Stomach (tissue), 9 donors: ENCODE data around the gene IRS2. TPM values are rescaled to one million over a fixed set of nuclear protein-coding genes. Genes with fewer than 3 reads are reported as not detected.

ENCODE experiments used
- DNase-seq, 2 donors: peaks; one replicate each; pipeline versions ENCODE4 v3.0.0 to v3.0.0-alpha.2; 2013 to 2019
- H3K27ac ChIP-seq, 5 donors: fragments of 200-600 bp in 4 of 5; sonication (generic) in 4 of 5; one replicate each; pipeline ENCODE4 v1.5.1; 2013 to 2019; ENCODE audit warnings: mild to moderate bottlenecking in 1 of 5, moderate library complexity in 1 of 5
- H3K27me3 ChIP-seq, 3 donors: fragments of 200-600 bp; sonication (generic); one replicate each; pipeline ENCODE4 v1.5.1; 2017 to 2019; ENCODE audit warnings: mixed run types in 1 of 3
- H3K36me3 ChIP-seq, 4 donors: fragments of 200-600 bp; sonication (generic); 1 replicate in 3 of 4; 2 replicates in 1 of 4; pipeline ENCODE4 v1.5.1; 2016 to 2019
- H3K4me1 ChIP-seq, 4 donors: fragments of 200-600 bp; sonication (generic); one replicate each; pipeline ENCODE4 v1.5.1; 2016 to 2019
- H3K4me3 ChIP-seq, 4 donors: fragments of 200-600 bp; sonication (generic) in 3 of 4; one replicate each; pipeline ENCODE4 v1.5.1; 2016 to 2019; ENCODE audit warnings: mild to moderate bottlenecking in 1 of 4
- H3K9me3 ChIP-seq, 4 donors: fragments of 200-600 bp; sonication (generic); one replicate each; pipeline ENCODE4 v1.5.1; 2016 to 2019
- CTCF ChIP-seq, 7 experiments: fragments of 450-650 bp in 4 of 7; fragments of 200-600 bp in 3 of 7; sonication (generic) in 3 of 7; IDR thresholded peaks; one replicate each; pipeline ENCODE4 v1.5.1; 2016 to 2019; ENCODE audit warnings: antibody characterized with exemption in 7 of 7, control low read depth in 2 of 7, mild to moderate bottlenecking in 1 of 7
- EP300 ChIP-seq: sonication (generic); formaldehyde crosslinking; IDR thresholded peaks from one replicate; pipeline ENCODE4 v1.6.1; 2017; ENCODE audit warnings: antibody characterized with exemption
- POLR2A ChIP-seq, 4 donors: fragments of 450-650 bp; IDR thresholded peaks; one replicate each; pipeline ENCODE4 v1.6.1; 2016; ENCODE audit warnings: antibody characterized with exemption in 4 of 4, control low read depth in 2 of 4, mild to moderate bottlenecking in 1 of 4, moderate library complexity in 1 of 4
- POLR2AphosphoS5 ChIP-seq, 3 donors: sonication (generic); formaldehyde crosslinking; IDR thresholded peaks; one replicate each; pipeline ENCODE4 v1.6.1; 2016; ENCODE audit warnings: antibody characterized with exemption in 3 of 3
- WGBS, 5 donors: extraction: QIAGEN DNeasy Blood & Tissue Kit in 3 of 5; methylation state at CpG; one replicate each; pipeline versions ENCODE4 v1.1.5 to v1.1.7; 2013 to 2018; 5-methylcytosine and 5-hydroxymethylcytosine counted together
- intact Hi-C: fragments of 100-400 bp; cut with DNase I; formaldehyde crosslinking; loops from one replicate; pipeline ENCODE4 v1.15.1; 2023; ENCODE audit warnings: low total_unique reads
- polyA plus RNA-seq, 3 donors: library from polyadenylated mRNA; stranded (reverse); fragments of 200-250 nt; gene quantifications; one replicate each; pipeline ENCODE4 v1.2.3, GENCODE V29; 2013
- total RNA-seq, 5 donors: library from RNA; depleted of rRNA; stranded (reverse); fragments of >200 nt; gene quantifications; one replicate each; pipeline versions ENCODE4 v1.1.0 to v1.2.3, GENCODE V29; 2014 to 2016
- donor health status: healthy with polysubstance abuse.
- donor health status: Bipolar disorder and iron deficiency.
- donor health status: healthy.

IRS2 gene
- total and polyA plus RNA-seq, 8 donors = 2.7 to 24.1 (median 11.4) TPM

GRCh38 chr13:109790086-109790485 is 3.7 kb upstream of the IRS2 start:
- peaks cover 7 to 28% (median 14%) of the 10 kb centered on the region in 4 donors for H3K4me1 ChIP-seq
- WGBS, 5 donors = 68 to 88% (median 73%) methylated on average over 1 of the region's 1 CpG
- H3K27ac ChIP-seq = no peak overlapping the region
- no peak for TF ChIP-seq POLR2A (IDR thresholded peaks at IDR 0.05)
- no peaks in the 10 kb centered on the region for H3K9me3 ChIP-seq
- no peak overlapping the region for H3K4me3 ChIP-seq
- intact Hi-C loops = no loop called here
- DNase-seq = no peak
- H3K36me3 ChIP-seq = no peaks in the 10 kb centered on the region
- H3K27me3 ChIP-seq = peaks cover 0 to 12% (median 10%) of the 10 kb centered on the region in 3 donors

DNA sequence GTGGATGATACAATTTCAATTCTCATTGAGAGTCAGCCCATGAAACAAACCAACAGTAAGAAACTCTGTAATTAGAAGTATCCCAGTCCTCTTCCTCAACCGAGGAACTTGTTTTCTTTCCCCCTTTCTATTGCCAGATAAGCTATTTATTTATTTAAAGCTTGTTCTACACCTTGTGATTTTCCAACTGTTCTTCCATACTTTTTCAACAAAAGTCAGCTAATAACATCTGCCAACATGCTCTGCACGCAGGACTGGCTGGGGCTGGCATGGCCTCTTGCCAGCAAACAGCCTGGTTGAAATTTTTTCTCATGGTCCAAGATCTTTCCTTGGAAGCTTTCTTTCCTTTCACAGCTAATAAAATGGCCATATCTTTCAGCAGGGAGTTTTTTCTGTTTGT is 2.9 kb upstream of the IRS2 start:
- intact Hi-C loops = no loop called here
- TF ChIP-seq CTCF (IDR thresholded peaks at IDR 0.05) (no peak), EP300 (no peak), POLR2A (IDR thresholded peaks at IDR 0.05) (no peak), POLR2AphosphoS5 (IDR thresholded peaks at IDR 0.05) (no peak)
- Histone ChIP-seq H3K27me3 (peaks cover 0 to 12% (median 10%) of the 10 kb centered on the region in 3 donors), H3K4me1 (peaks cover 9 to 30% (median 17%) of the 10 kb centered on the region in 4 donors), H3K9me3 (no peaks in the 10 kb centered on the region), H3K27ac (peak overlapping the region in 3 of 5 donors; percentile 36 to 97 (median 40)), H3K36me3 (peaks cover 0 to 2% (median 1%) of the 10 kb centered on the region in 4 donors), H3K4me3 (no peak overlapping the region)
- 15 to 28% (median 20%) methylated on average over 2 of the region's 2 CpGs for WGBS, 5 donors
- peak in 1 of 2 donors; percentile 60 for DNase-seq

- intact Hi-C loops = no loop called here
- H3K9me3 ChIP-seq = no peaks in the 10 kb centered on the region
- no peak for DNase-seq
- TF ChIP-seq POLR2A (IDR thresholded peaks at IDR 0.05) = no peak
- TF ChIP-seq CTCF (IDR thresholded peaks at IDR 0.05) = no peak
- TF ChIP-seq POLR2AphosphoS5 (IDR thresholded peaks at IDR 0.05) = no peak
- no peak for TF ChIP-seq EP300
- 34 to 55% (median 41%) methylated on average over 7 of the region's 7 CpGs for WGBS, 5 donors
- no peak overlapping the region for H3K4me3 ChIP-seq
- H3K36me3 ChIP-seq = peaks cover 4 to 9% (median 8%) of the 10 kb centered on the region in 4 donors
- H3K27ac ChIP-seq = peak overlapping the region in 4 of 5 donors; percentile 36 to 97 (median 92)
- H3K27me3 ChIP-seq = peaks cover 0 to 12% (median 10%) of the 10 kb centered on the region in 3 donors
- peaks cover 16 to 37% (median 24%) of the 10 kb centered on the region in 4 donors for H3K4me1 ChIP-seq
These were observed 2.2 kb upstream of the IRS2 start for GRCh38 chr13:109788372-109789111.

GRCh38 chr13:109787135-109787954 is 962 bp upstream of the IRS2 start:
- intact Hi-C loops = no loop called here
- WGBS, 5 donors = 0 to 3% (median 1%) methylated on average over 25 to 85 of the region's 86 CpGs
- Histone ChIP-seq H3K27me3 (peaks cover 0 to 12% (median 10%) of the 10 kb centered on the region in 3 donors), H3K9me3 (no peaks in the 10 kb centered on the region), H3K36me3 (peaks cover 16 to 21% (median 20%) of the 10 kb centered on the region in 4 donors), H3K4me1 (peaks cover 23 to 49% (median 35%) of the 10 kb centered on the region in 4 donors), H3K4me3 (peak overlapping the region; percentile 61 to 84 (median 82)), H3K27ac (peak overlapping the region; percentile 87 to 97 (median 95))
- DNase-seq = peak; percentile 47 to 82
- TF ChIP-seq POLR2A (IDR thresholded peaks at IDR 0.05) (no peak), POLR2AphosphoS5 (IDR thresholded peaks at IDR 0.05) (no peak), CTCF (IDR thresholded peaks at IDR 0.05) (no peak), EP300 (no peak)
